Measurements from ENCODE around the gene ZFAND2A.

The ZFAND2A gene

DNA sequence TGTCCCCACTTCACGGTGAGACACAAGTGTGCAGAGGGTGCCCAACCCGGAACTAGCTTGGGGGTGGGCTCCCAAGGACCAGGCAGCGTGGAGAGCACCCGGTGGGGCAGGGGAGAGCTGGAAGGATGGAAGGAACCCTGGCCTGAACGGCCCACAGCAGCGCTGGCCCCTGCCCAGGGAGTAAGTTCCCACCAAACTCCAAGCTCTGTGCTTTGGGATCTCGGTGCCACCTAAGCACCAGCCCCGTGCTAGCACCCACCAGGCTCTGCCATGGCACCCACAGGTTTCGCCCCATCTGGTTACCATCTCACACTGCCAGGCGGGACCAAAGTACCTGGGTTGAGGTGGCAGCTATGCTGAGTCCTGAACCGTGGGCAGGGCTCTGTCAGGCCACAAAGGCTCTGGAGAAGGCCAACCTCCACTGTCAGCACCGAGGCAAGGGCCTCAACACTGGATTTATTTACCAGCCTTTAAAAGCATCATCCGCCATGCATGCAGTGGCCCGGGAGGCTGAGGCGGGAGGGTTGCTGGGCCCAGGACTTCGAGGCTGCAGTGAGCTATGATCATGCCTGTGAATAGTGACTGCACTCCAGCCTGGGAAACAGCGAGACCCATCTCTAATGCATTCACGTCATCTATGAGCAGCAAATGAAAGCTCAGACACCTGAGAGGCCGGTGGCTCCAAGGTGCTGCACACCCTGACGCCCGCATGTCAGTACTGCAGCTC, 56.0 kb downstream of the ZFAND2A start:
- no peak for DNase-seq (ENCODE audit: insufficient read length, low spot score)
- no peak for TF ChIP-seq POLR2A (IDR thresholded peaks at IDR 0.05; ENCODE audit: low read depth, low read length)
- no peak for FAIRE-seq

DNA sequence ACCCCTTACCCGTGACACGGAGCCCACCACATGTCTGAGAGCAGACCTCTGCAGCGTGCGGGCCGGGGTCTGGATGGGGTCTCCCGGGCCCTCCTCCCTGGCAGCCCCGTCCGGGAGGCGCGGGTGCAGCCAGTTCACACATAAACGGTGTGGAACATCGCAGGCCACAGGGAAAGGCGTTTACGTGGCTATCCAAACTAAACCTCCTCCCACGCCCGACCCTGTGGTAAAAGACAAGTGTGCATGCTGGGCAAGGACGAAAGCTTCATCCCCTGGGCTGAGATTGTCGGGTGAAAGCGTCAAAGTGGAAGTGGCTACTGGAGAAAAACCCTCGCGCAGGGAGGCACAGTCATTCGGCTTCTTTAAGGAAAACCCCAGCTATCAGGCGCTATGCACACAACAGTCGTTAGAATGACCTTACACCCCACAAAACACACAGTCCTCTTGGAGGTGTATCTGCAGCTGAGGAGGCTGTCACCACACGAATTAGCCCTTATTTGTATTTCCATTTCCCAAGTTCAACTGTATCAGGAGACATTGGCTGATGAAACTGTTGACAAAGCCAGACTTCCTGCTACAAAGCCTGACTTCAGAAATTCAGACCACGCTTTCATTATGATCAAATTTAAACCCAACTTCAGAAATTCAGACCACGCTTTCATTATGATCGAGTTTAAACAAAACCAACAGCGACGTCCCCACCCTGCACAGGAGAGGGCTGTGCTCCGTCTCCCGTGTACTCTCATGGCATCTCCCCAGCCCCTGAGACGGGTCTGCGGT, 56.8 kb downstream of the ZFAND2A start:
- no peak for TF ChIP-seq POLR2A (IDR thresholded peaks at IDR 0.05; ENCODE audit: low read depth, low read length)
- DNase-seq (ENCODE audit: insufficient read length, low spot score) = no peak
- no peak for FAIRE-seq

All from H54 (cell line).